ENCODE data around the gene RASAL2.

GRCh38 chr1:178434360-178434759 lies 340.5 kb downstream of the RASAL2 start:
- no peak for TF ChIP-seq CTCF (IDR thresholded peaks at IDR 0.05)
- no peak for TF ChIP-seq POLR2A (IDR thresholded peaks at IDR 0.05)
